ENCODE results near the gene NANP.

The NANP gene

GRCh38 chr20:25567286-25567685 lies 56.5 kb downstream of the NANP start:
- DNase-seq = no peak

GRCh38 chr20:25566821-25567220 lies 57.0 kb downstream of the NANP start:
- DNase-seq = no peak

- DNase-seq = no peak
Observed at GRCh38 chr20:25565578-25566157, 58.1 kb downstream of the NANP start.

GRCh38 chr20:25563876-25564275 lies 59.9 kb downstream of the NANP start:
- no peak for DNase-seq

- DNase-seq = no peak
Observed at GRCh38 chr20:25563362-25563761, 60.5 kb downstream of the NANP start.
